Neural cell (in vitro differentiated cells): ENCODE results near the gene DYNLL1. TPM values are rescaled to one million over a fixed set of nuclear protein-coding genes. Genes with fewer than 3 reads are reported as not detected.

Experiments used
- H2AFZ ChIP-seq: fragments of 200-600, 300-800 bp; sonication (generic), shearing (Covaris generic); 2 replicates; pipeline ENCODE4 v1.6.0; 2014; ENCODE audit warnings: low read depth, mild to moderate bottlenecking, antibody characterized with exemption, low read length, moderate library complexity
- H3F3A ChIP-seq: fragments of 200-600 bp; shearing (Covaris generic); 2 replicates; pipeline ENCODE4 v1.6.1; 2016; ENCODE audit warnings: mild to moderate bottlenecking, moderate library complexity, mixed read lengths, antibody characterized with exemption, low read length; ENCODE audit not compliant: insufficient read depth, poor library complexity, severe bottlenecking
- H3K27ac ChIP-seq: fragments of 200-600, 300-800 bp; sonication (generic), shearing (Covaris generic); 2 replicates; pipeline ENCODE4 v1.5.1; 2014; ENCODE audit warnings: mild to moderate bottlenecking, low read length, moderate library complexity
- H3K27me3 ChIP-seq: fragments of 300-800, 200-600 bp; sonication (generic), shearing (Covaris generic); 2 replicates; pipeline ENCODE4 v1.6.0; 2014; ENCODE audit warnings: mild to moderate bottlenecking, low read depth, low read length, moderate library complexity; ENCODE audit not compliant: insufficient read depth
- H3K36me3 ChIP-seq: fragments of 300-800, 200-600 bp; sonication (generic), shearing (Covaris generic); 2 replicates; pipeline ENCODE4 v1.5.1; 2014; ENCODE audit warnings: mild to moderate bottlenecking, antibody characterized with exemption, low read length, moderate library complexity; ENCODE audit not compliant: insufficient read depth
- H3K4me2 ChIP-seq: fragments of 300-800, 200-600 bp; sonication (generic), shearing (Covaris generic); 2 replicates; pipeline ENCODE4 v1.6.0; 2014; ENCODE audit warnings: mild to moderate bottlenecking, low read length
- H3K4me3 ChIP-seq: fragments of 300-800, 200-600 bp; sonication (generic), shearing (Covaris generic); 2 replicates; pipeline ENCODE4 v1.5.1; 2014; ENCODE audit warnings: mild to moderate bottlenecking, low read length, moderate library complexity
- H3K79me2 ChIP-seq: fragments of 200-600 bp; shearing (Covaris generic); replicated peaks from 2 replicates; pipeline ENCODE4 v1.6.0; 2014; ENCODE audit warnings: mild to moderate bottlenecking, low read length, moderate library complexity; ENCODE audit not compliant: insufficient read depth
- H3K9ac ChIP-seq: fragments of 300-800, 200-600 bp; sonication (generic), shearing (Covaris generic); 2 replicates; pipeline ENCODE4 v1.6.1; 2016; ENCODE audit warnings: mild to moderate bottlenecking, low read length, mixed read lengths
- H3K9me2 ChIP-seq: fragments of 200-600 bp; shearing (Covaris generic); 2 replicates; pipeline ENCODE4 v1.6.1; 2016; ENCODE audit warnings: mild to moderate bottlenecking, low read length, mixed read lengths; ENCODE audit not compliant: insufficient read depth
- H3K9me3 ChIP-seq: fragments of 200-600, 300-800 bp; sonication (generic), shearing (Covaris generic); 2 replicates; pipeline ENCODE4 v1.6.1; 2016; ENCODE audit warnings: mild to moderate bottlenecking, mixed run types, low read length, moderate library complexity, mixed read lengths
- H4K20me1 ChIP-seq: fragments of 200-600 bp; shearing (Covaris generic); 2 replicates; pipeline ENCODE4 v1.6.1; 2016; ENCODE audit warnings: mild to moderate bottlenecking, mixed run types; ENCODE audit not compliant: insufficient read depth
- EP300 ChIP-seq: fragments of 450-650 bp; conservative IDR thresholded peaks from 2 replicates; pipeline ENCODE4 v1.6.1; 2014; ENCODE audit warnings: antibody characterized with exemption, mild to moderate bottlenecking, moderate library complexity; ENCODE audit not compliant: poor library complexity, severe bottlenecking
- EZH2 ChIP-seq: fragments of 200-600, 300-800 bp; shearing (Covaris generic), sonication (generic); IDR thresholded peaks from 2 replicates; pipeline ENCODE4 v1.6.1; 2014; ENCODE audit warnings: antibody characterized with exemption, low read length, borderline replicate concordance, mild to moderate bottlenecking; ENCODE audit not compliant: insufficient read depth, poor library complexity, severe bottlenecking
- MXI1 ChIP-seq: fragments of 450-650 bp; conservative IDR thresholded peaks from 2 replicates; pipeline ENCODE4 v1.6.1; 2014; ENCODE audit warnings: antibody characterized with exemption, mild to moderate bottlenecking; ENCODE audit not compliant: poor library complexity, severe bottlenecking
- POLR2AphosphoS5 ChIP-seq: IDR thresholded peaks from 2 replicates; pipeline ENCODE4 v1.6.1; 2012
- RAD21 ChIP-seq: fragments of 450-650 bp; conservative IDR thresholded peaks from 2 replicates; pipeline ENCODE4 v1.6.1; 2014; ENCODE audit warnings: antibody characterized with exemption, mild to moderate bottlenecking, moderate library complexity
- SMC3 ChIP-seq: fragments of 450-650 bp; conservative IDR thresholded peaks from 2 replicates; pipeline ENCODE4 v1.6.1; 2014; ENCODE audit warnings: antibody characterized with exemption, mild to moderate bottlenecking, moderate library complexity; ENCODE audit not compliant: poor library complexity
- TAF1 ChIP-seq: IDR thresholded peaks from 2 replicates; pipeline ENCODE4 v1.6.1; 2012; ENCODE audit warnings: low read depth
- polyA plus RNA-seq: library from polyadenylated mRNA; depleted of rRNA; stranded (reverse); fragments of >200 nt; gene quantifications from 2 replicates; pipeline ENCODE4 v1.2.3, GENCODE V29; 2014
- TF ChIP-seq, protein P1 (sequence below): fragments of 450-650 bp; IDR thresholded peaks from 2 replicates; pipeline ENCODE4 v1.5.1; 2014; ENCODE audit warnings: antibody characterized with exemption, mild to moderate bottlenecking, moderate library complexity; ENCODE audit not compliant: poor library complexity, severe bottlenecking
- TF ChIP-seq, protein P2 (sequence below): IDR thresholded peaks from 2 replicates; pipeline ENCODE4 v1.6.1; 2012; ENCODE audit warnings: borderline replicate concordance

Gene DYNLL1
- polyA plus RNA-seq, 1 donor from 2014 or later, result 466 TPM

DNA sequence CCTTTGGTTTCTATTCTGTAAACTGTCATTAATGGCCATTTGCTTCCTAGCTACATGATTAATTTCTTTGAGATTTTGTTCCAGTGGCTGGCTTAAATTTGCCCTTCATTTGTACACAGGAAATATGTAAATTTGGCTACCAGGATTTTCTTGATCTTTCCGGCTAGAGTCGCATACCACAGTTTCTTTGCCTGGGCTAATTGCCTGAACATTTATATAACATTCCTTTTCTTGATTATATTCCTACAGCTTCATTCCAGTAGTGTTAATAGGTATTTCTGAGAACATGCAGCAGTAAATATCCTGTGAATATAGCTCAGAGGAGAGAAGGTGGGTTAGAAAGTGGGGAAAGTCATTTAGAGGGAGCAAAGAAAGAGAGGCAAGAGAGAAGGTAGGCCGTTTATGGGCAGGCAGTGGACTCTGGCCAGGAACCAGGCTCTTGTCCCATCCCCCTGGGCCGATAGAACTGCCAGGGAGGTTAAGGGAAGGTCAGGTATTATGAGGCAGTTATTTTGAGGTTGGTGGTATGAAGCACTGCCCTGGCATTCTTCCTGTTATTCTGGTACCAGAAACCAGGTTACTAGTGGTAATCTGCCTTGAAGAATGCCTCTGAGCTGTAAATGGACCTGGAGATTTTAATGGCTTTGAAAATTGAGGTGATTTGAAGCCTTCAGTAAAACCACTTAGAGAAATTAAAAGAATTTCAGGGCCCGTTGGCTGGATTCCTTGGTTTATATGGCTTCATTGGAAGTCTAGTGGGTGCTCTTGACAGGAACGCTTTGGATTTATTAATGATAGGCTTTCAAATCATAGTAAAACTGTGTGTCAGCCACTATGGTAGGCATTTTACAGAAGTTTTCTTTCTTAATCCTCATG, 42.6 kb downstream of the DYNLL1 start:
- Histone ChIP-seq H3K9me3 (no peaks in the 10 kb centered on the region), H3K9me2 (no peaks in the 10 kb centered on the region), H3K4me3 (peak overlapping the region; percentile 100), H3K27me3 (no peaks in the 10 kb centered on the region), H4K20me1 (peaks cover 16% of the 10 kb centered on the region), H2AFZ (no peak overlapping the region), H3K9ac (no peak overlapping the region), H3K27ac (peak overlapping the region; percentile 11), H3F3A (no peaks in the 10 kb centered on the region), H3K4me2 (no peak overlapping the region), H3K79me2 (peaks cover 82% of the 10 kb centered on the region), H3K36me3 (no peaks in the 10 kb centered on the region)
- no peak for TF ChIP-seq TAF1
- TF ChIP-seq MXI1, result no peak
- TF ChIP-seq POLR2AphosphoS5, result no peak
- TF ChIP-seq, protein P1, sequence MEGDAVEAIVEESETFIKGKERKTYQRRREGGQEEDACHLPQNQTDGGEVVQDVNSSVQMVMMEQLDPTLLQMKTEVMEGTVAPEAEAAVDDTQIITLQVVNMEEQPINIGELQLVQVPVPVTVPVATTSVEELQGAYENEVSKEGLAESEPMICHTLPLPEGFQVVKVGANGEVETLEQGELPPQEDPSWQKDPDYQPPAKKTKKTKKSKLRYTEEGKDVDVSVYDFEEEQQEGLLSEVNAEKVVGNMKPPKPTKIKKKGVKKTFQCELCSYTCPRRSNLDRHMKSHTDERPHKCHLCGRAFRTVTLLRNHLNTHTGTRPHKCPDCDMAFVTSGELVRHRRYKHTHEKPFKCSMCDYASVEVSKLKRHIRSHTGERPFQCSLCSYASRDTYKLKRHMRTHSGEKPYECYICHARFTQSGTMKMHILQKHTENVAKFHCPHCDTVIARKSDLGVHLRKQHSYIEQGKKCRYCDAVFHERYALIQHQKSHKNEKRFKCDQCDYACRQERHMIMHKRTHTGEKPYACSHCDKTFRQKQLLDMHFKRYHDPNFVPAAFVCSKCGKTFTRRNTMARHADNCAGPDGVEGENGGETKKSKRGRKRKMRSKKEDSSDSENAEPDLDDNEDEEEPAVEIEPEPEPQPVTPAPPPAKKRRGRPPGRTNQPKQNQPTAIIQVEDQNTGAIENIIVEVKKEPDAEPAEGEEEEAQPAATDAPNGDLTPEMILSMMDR, result no peak
- TF ChIP-seq, protein P2, sequence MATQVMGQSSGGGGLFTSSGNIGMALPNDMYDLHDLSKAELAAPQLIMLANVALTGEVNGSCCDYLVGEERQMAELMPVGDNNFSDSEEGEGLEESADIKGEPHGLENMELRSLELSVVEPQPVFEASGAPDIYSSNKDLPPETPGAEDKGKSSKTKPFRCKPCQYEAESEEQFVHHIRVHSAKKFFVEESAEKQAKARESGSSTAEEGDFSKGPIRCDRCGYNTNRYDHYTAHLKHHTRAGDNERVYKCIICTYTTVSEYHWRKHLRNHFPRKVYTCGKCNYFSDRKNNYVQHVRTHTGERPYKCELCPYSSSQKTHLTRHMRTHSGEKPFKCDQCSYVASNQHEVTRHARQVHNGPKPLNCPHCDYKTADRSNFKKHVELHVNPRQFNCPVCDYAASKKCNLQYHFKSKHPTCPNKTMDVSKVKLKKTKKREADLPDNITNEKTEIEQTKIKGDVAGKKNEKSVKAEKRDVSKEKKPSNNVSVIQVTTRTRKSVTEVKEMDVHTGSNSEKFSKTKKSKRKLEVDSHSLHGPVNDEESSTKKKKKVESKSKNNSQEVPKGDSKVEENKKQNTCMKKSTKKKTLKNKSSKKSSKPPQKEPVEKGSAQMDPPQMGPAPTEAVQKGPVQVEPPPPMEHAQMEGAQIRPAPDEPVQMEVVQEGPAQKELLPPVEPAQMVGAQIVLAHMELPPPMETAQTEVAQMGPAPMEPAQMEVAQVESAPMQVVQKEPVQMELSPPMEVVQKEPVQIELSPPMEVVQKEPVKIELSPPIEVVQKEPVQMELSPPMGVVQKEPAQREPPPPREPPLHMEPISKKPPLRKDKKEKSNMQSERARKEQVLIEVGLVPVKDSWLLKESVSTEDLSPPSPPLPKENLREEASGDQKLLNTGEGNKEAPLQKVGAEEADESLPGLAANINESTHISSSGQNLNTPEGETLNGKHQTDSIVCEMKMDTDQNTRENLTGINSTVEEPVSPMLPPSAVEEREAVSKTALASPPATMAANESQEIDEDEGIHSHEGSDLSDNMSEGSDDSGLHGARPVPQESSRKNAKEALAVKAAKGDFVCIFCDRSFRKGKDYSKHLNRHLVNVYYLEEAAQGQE, result no peak
- TF ChIP-seq RAD21, result no peak
- no peak for TF ChIP-seq EZH2
- no peak for TF ChIP-seq EP300
- TF ChIP-seq SMC3, result no peak

DNA sequence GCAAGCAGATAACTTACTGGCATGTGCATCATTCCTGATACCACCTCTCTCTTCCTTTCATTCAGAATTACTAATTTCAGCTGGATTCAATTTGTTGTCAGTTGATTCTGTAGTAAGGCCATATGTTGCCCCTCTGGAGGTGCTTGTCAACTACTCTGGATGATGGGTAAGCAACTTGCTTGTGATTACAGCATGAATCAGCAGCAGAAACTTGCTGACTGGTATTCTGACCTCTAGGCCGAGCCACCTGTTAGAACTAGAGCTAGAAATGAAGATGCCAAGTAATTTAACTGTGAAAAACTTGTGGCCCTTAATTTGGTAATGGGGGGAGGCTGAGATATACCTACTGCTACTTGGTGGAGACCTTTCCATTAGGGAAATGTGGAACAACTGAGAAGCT, 43.4 kb downstream of the DYNLL1 start:
- Histone ChIP-seq H3K9me2 (no peaks in the 10 kb centered on the region), H3K4me3 (peak overlapping the region; percentile 100), H3K27ac (no peak overlapping the region), H3F3A (no peaks in the 10 kb centered on the region), H3K9ac (no peak overlapping the region), H4K20me1 (peaks cover 16% of the 10 kb centered on the region), H3K27me3 (no peaks in the 10 kb centered on the region), H3K79me2 (peaks cover 87% of the 10 kb centered on the region), H3K36me3 (no peaks in the 10 kb centered on the region), H3K9me3 (no peaks in the 10 kb centered on the region), H3K4me2 (no peak overlapping the region), H2AFZ (no peak overlapping the region)
- TF ChIP-seq, protein P2, result no peak
- TF ChIP-seq TAF1 (no peak), EZH2 (no peak), EP300 (no peak), SMC3 (no peak), POLR2AphosphoS5 (no peak)
- TF ChIP-seq, protein P1, result no peak
